ENCODE results near the gene DBH.

DBH gene

DNA sequence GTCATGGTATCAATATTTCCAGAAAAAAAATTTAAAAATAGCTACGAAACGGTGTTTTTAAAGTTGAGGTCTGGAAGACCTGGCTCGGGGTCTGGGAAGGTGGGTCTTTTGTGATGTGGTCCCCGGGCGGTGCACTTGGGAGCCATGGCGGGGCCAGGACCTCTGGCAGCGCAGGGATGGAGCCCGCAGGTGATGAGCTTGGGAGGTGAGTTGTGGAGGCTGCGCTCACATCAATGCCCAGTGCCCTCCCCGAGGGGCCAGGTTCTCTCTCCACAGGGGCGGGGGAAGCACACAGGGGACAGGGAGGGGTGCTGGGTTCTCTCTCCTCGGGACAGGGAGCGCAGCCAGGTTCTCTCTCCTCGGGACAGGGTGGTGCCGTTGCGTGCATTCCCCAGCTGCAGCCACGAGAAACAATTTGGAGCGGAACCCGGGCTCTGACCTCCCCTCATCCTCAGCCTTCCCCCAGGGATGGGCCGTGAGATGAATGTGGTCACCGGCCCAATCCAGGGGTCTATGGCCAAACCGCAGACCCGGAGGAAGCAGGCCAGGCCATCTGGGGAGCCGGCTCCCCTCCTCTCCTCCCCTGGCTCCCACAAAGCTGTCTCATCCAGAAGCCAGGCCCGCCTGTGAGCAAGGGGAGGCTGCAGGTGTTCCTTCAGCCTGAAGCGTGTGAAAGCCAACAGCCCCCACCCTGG lies 25.8 kb downstream of the DBH start:
- Histone ChIP-seq H3K9me2 (replicated peaks; ENCODE audit: control insufficient read depth, low read length) (no peaks in the 10 kb centered on the region), H3K36me3 (ENCODE audit: control insufficient read depth, low read length) (no peaks in the 10 kb centered on the region), H3K4me1 (ENCODE audit: control insufficient read depth, low read length) (peaks cover 5% of the 10 kb centered on the region), H3K4me2 (ENCODE audit: low read length) (no peak overlapping the region), H3K9me3 (ENCODE audit: control insufficient read depth, insufficient read depth, low read length) (no peaks in the 10 kb centered on the region), H3F3A (ENCODE audit: control insufficient read depth, insufficient read depth) (no peaks in the 10 kb centered on the region), H3K4me3 (ENCODE audit: low read length) (no peak overlapping the region), H3K27ac (ENCODE audit: low read depth, low read length) (no peak overlapping the region), H4K20me1 (ENCODE audit: control insufficient read depth, insufficient read depth, low read depth, low read length) (no peaks in the 10 kb centered on the region), H3K79me2 (ENCODE audit: control insufficient read depth, low read length) (no peaks in the 10 kb centered on the region), H3K27me3 (ENCODE audit: control insufficient read depth, low read length) (peaks cover 6% of the 10 kb centered on the region)
- TF ChIP-seq EZH2phosphoT487 (IDR thresholded peaks at IDR 0.05; ENCODE audit: borderline replicate concordance, low read length) (no peak), CTCF (IDR thresholded peaks at IDR 0.05; ENCODE audit: low read depth, low read length, poor library complexity, severe bottlenecking) (no peak)

DNA sequence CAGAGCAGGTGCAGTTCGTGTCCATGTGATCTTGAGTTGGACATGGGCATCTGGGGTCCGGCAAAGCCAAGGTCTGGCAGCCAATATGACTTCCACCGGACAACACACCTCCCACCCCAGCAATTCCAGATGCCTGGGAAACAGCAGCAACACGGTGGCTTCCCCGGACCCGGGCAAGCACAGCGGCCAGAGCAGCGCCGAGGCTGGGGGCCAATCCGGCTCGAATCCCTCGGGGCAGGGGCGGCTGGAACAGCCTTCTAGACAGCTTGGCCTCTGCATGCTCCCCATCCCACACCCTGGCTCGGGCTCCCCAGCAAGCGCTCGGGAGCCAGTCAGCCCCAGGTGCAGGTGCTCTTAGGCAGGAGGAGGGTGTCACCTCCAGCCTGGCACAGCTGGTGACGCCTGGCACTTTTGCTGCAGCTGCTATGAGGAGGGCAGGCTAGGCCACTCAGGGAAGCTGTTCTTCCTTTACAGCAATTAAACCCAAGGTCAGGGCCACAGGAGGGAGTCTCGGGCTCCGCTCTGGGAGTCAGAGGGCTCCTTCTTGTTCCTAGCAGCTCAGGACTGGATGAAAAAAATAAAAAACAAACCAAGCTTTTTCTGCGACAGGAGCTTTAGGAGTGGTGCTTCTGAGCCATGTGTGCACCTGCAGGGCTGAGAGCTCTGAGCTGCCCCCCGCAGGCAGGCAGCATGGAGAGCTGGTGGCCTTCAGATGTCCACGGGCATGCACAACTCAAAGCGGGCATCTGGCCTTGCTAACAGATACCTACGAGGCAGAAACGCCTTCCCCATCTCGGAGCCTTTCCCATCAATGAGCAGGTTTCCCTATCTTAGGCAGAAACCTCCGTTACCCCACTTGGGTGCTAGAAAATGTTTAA lies 28.2 kb downstream of the DBH start:
- no peak overlapping the region for H3K4me2 ChIP-seq (ENCODE audit: low read length)
- H3K9me3 ChIP-seq (ENCODE audit: control insufficient read depth, insufficient read depth, low read length): no peaks in the 10 kb centered on the region
- H3K79me2 ChIP-seq (ENCODE audit: control insufficient read depth, low read length): no peaks in the 10 kb centered on the region
- H3K27ac ChIP-seq (ENCODE audit: low read depth, low read length): no peak overlapping the region
- H3K9me2 ChIP-seq (replicated peaks; ENCODE audit: control insufficient read depth, low read length): no peaks in the 10 kb centered on the region
- H3F3A ChIP-seq (ENCODE audit: control insufficient read depth, insufficient read depth): no peaks in the 10 kb centered on the region
- peaks cover 4% of the 10 kb centered on the region; the same call in 1 of the 2 replicates for H3K4me1 ChIP-seq (ENCODE audit: control insufficient read depth, low read length)
- peaks cover 2% of the 10 kb centered on the region; the same call in 1 of the 2 replicates for H3K27me3 ChIP-seq (ENCODE audit: control insufficient read depth, low read length)
- TF ChIP-seq CTCF (IDR thresholded peaks at IDR 0.05; ENCODE audit: low read depth, low read length, poor library complexity, severe bottlenecking) (no peak), EZH2phosphoT487 (IDR thresholded peaks at IDR 0.05; ENCODE audit: borderline replicate concordance, low read length) (no peak)
- H3K36me3 ChIP-seq (ENCODE audit: control insufficient read depth, low read length): no peaks in the 10 kb centered on the region
- no peak overlapping the region for H3K4me3 ChIP-seq (ENCODE audit: low read length)
- no peaks in the 10 kb centered on the region for H4K20me1 ChIP-seq (ENCODE audit: control insufficient read depth, insufficient read depth, low read depth, low read length)

GRCh38 chr9:133665096-133665495 lies 28.9 kb downstream of the DBH start:
- no peaks in the 10 kb centered on the region for H4K20me1 ChIP-seq (ENCODE audit: control insufficient read depth, insufficient read depth, low read depth, low read length)
- no peak for TF ChIP-seq CTCF (IDR thresholded peaks at IDR 0.05; ENCODE audit: low read depth, low read length, poor library complexity, severe bottlenecking)
- no peak for TF ChIP-seq EZH2phosphoT487 (IDR thresholded peaks at IDR 0.05; ENCODE audit: borderline replicate concordance, low read length)

More at GRCh38 chr9:133665096-133665495, 28.9 kb downstream of the DBH start:
- Histone ChIP-seq H3K4me1 (ENCODE audit: control insufficient read depth, low read length) (peaks cover 4% of the 10 kb centered on the region; the same call in 1 of the 2 replicates), H3F3A (ENCODE audit: control insufficient read depth, insufficient read depth) (no peaks in the 10 kb centered on the region), H3K36me3 (ENCODE audit: control insufficient read depth, low read length) (no peaks in the 10 kb centered on the region), H3K9me3 (ENCODE audit: control insufficient read depth, insufficient read depth, low read length) (no peaks in the 10 kb centered on the region), H3K27me3 (ENCODE audit: control insufficient read depth, low read length) (no peaks in the 10 kb centered on the region), H3K4me2 (ENCODE audit: low read length) (no peak overlapping the region), H3K9me2 (replicated peaks; ENCODE audit: control insufficient read depth, low read length) (no peaks in the 10 kb centered on the region), H3K79me2 (ENCODE audit: control insufficient read depth, low read length) (no peaks in the 10 kb centered on the region), H3K4me3 (ENCODE audit: low read length) (no peak overlapping the region), H3K27ac (ENCODE audit: low read depth, low read length) (no peak overlapping the region)
